Measurements from ENCODE around the gene MT1X.
"Not testable (repeated sequence)": the region's sequence is repeated elsewhere in the genome, so short reads cannot be mapped to it uniquely, and the experiment has no call there.

MT1X gene

GRCh38 chr16:56715126-56715525 is 32.9 kb downstream of the MT1X start:
- DNase-seq = no peak

GRCh38 chr16:56716761-56717160 is 34.5 kb downstream of the MT1X start:
- no peak for DNase-seq

GRCh38 chr16:56717532-56717931 is 35.3 kb downstream of the MT1X start:
- not testable (repeated sequence) for DNase-seq

GRCh38 chr16:56722200-56722842 is 40.1 kb downstream of the MT1X start:
- no peak for DNase-seq

GRCh38 chr16:56724191-56724590 is 41.9 kb downstream of the MT1X start:
- DNase-seq = no peak

GRCh38 chr16:56726283-56726682 is 44.0 kb downstream of the MT1X start:
- no peak for DNase-seq

- no peak for DNase-seq
Measured at GRCh38 chr16:56726926-56727325, 44.7 kb downstream of the MT1X start.

- DNase-seq = no peak
Measured at GRCh38 chr16:56728027-56728426, 45.8 kb downstream of the MT1X start.

- no peak for DNase-seq
Measured at GRCh38 chr16:56728980-56729734, 46.9 kb downstream of the MT1X start.

- DNase-seq = peak; percentile 68
Measured at GRCh38 chr16:56729735-56730662, 47.7 kb downstream of the MT1X start, which contains the start of gene NUP93. NUP93 (plus strand) TSS chr16:56730129; CDS start chr16:56748248, 18,119 bp downstream.

GRCh38 chr16:56732366-56732765 is 50.1 kb downstream of the MT1X start:
- DNase-seq = no peak

- no peak for DNase-seq
Measured at GRCh38 chr16:56732832-56733231, 50.6 kb downstream of the MT1X start.
